Glutamatergic neuron (in vitro differentiated cells): ENCODE results near the gene DMRTB1. TPM values are rescaled to one million over a fixed set of nuclear protein-coding genes. Genes with fewer than 3 reads are reported as not detected.

Source experiments
- DNase-seq: peaks from one replicate; pipeline ENCODE4 v3.0.0; 2022
- H3K27ac Mint-ChIP-seq: one replicate; pipeline ENCODE4 v1.8.0; 2020; ENCODE audit warnings: mild to moderate bottlenecking, mixed read lengths, inconsistent platforms; ENCODE audit not compliant: unreplicated experiment
- H3K27me3 Mint-ChIP-seq: one replicate; pipeline ENCODE4 v1.8.0; 2020; ENCODE audit warnings: mild to moderate bottlenecking, moderate library complexity, mixed read lengths, inconsistent platforms; ENCODE audit not compliant: unreplicated experiment
- H3K36me3 Mint-ChIP-seq: one replicate; pipeline ENCODE4 v1.8.0; 2020; ENCODE audit warnings: mild to moderate bottlenecking, mixed read lengths, inconsistent platforms; ENCODE audit not compliant: unreplicated experiment
- H3K4me1 Mint-ChIP-seq: one replicate; pipeline ENCODE4 v1.8.0; 2020; ENCODE audit warnings: mild to moderate bottlenecking, low read depth, mixed read lengths, inconsistent platforms; ENCODE audit not compliant: unreplicated experiment
- H3K4me3 Mint-ChIP-seq: one replicate; pipeline ENCODE4 v1.8.0; 2020; ENCODE audit warnings: mild to moderate bottlenecking, mixed read lengths, inconsistent platforms; ENCODE audit not compliant: unreplicated experiment
- H3K9me3 Mint-ChIP-seq: one replicate; pipeline ENCODE4 v1.8.0; 2020; ENCODE audit warnings: mild to moderate bottlenecking, moderate library complexity, mixed read lengths, inconsistent platforms; ENCODE audit not compliant: unreplicated experiment
- CTCF ChIP-seq: fragments of 200-600 bp; sonication (generic); IDR thresholded peaks from one replicate; pipeline ENCODE4 v1.5.0; 2021; ENCODE audit not compliant: partially characterized antibody, unreplicated experiment
- total RNA-seq: library from RNA; stranded (reverse); fragmentation: NEBNext Ultra II Directional; extraction: Animal tissue kit (Norgen Biotek cat#: 25700); gene quantifications from one replicate; pipeline ENCODE4 v1.2.1, GENCODE V29; 2021; ENCODE audit not compliant: unreplicated experiment

The DMRTB1 gene
- total RNA-seq, 1 donor from 2014 or later = not detected

GRCh38 chr1:53468374-53468773 is 9.2 kb downstream of the DMRTB1 start:
- DNase-seq = no peak
- Mint-ChIP-seq H3K4me3 (no peak overlapping the region), H3K36me3 (no peaks in the 10 kb centered on the region), H3K9me3 (no peaks in the 10 kb centered on the region), H3K4me1 (peaks cover 3% of the 10 kb centered on the region), H3K27me3 (peaks cover 4% of the 10 kb centered on the region), H3K27ac (no peak overlapping the region)
- no peak for TF ChIP-seq CTCF

- Mint-ChIP-seq H3K4me3 (no peak overlapping the region), H3K27ac (no peak overlapping the region), H3K9me3 (no peaks in the 10 kb centered on the region), H3K4me1 (peaks cover 5% of the 10 kb centered on the region), H3K36me3 (no peaks in the 10 kb centered on the region), H3K27me3 (peaks cover 4% of the 10 kb centered on the region)
- DNase-seq = no peak
- TF ChIP-seq CTCF = no peak
Observed at GRCh38 chr1:53469373-53469772, 10.2 kb downstream of the DMRTB1 start.

GRCh38 chr1:53470155-53470554 is 11.0 kb downstream of the DMRTB1 start:
- peak; percentile 97 for TF ChIP-seq CTCF
- Mint-ChIP-seq H3K36me3 (no peaks in the 10 kb centered on the region), H3K4me1 (peaks cover 5% of the 10 kb centered on the region), H3K4me3 (no peak overlapping the region), H3K27ac (no peak overlapping the region), H3K27me3 (peaks cover 4% of the 10 kb centered on the region), H3K9me3 (no peaks in the 10 kb centered on the region)
- DNase-seq = peak; percentile 93

- Mint-ChIP-seq H3K9me3 (no peaks in the 10 kb centered on the region), H3K4me1 (peaks cover 5% of the 10 kb centered on the region), H3K36me3 (no peaks in the 10 kb centered on the region), H3K27me3 (peaks cover 4% of the 10 kb centered on the region), H3K4me3 (no peak overlapping the region), H3K27ac (no peak overlapping the region)
- TF ChIP-seq CTCF = no peak
- no peak for DNase-seq
Observed at GRCh38 chr1:53470584-53470983, 11.4 kb downstream of the DMRTB1 start.

- no peak for DNase-seq
- H3K27ac Mint-ChIP-seq = no peak overlapping the region
- H3K9me3 Mint-ChIP-seq = no peaks in the 10 kb centered on the region
- no peak for TF ChIP-seq CTCF
- no peaks in the 10 kb centered on the region for H3K36me3 Mint-ChIP-seq
- no peak overlapping the region for H3K4me3 Mint-ChIP-seq
- H3K27me3 Mint-ChIP-seq = peaks cover 4% of the 10 kb centered on the region
- H3K4me1 Mint-ChIP-seq = peaks cover 5% of the 10 kb centered on the region
Observed at GRCh38 chr1:53471000-53471399, 11.8 kb downstream of the DMRTB1 start.
